ENCODE data around the gene C15orf62.

- TF ChIP-seq CTCF (IDR thresholded peaks at IDR 0.05) (no peak), ZFX (IDR thresholded peaks at IDR 0.05; ENCODE audit: borderline replicate concordance) (no peak)
Measured at GRCh38 chr15:40755812-40756208, 14.0 kb upstream of the C15orf62 start.
